H9 (cell line): ENCODE measurements around the gene MSLN. TPM values are rescaled to one million over a fixed set of nuclear protein-coding genes. Genes with fewer than 3 reads are reported as not detected.

Experiments used
- DNase-seq: peaks from one replicate; pipeline ENCODE4 v3.0.0-alpha.2; 2017
- H2AFZ ChIP-seq: one replicate; pipeline ENCODE4 v1.6.1; 2013; ENCODE audit warnings: mild to moderate bottlenecking, low read length, control low read depth, moderate library complexity
- H2AK5ac ChIP-seq: 2 replicates; pipeline ENCODE4 v1.6.1; 2013; ENCODE audit warnings: low read length, control low read depth, mixed read lengths; ENCODE audit not compliant: insufficient read length
- H2BK120ac ChIP-seq: one replicate; pipeline ENCODE4 v1.6.1; 2013; ENCODE audit warnings: low read depth, mild to moderate bottlenecking, low read length, control low read depth, inconsistent platforms; ENCODE audit not compliant: poor library complexity, severe bottlenecking
- H2BK12ac ChIP-seq: 2 replicates; pipeline ENCODE4 v1.6.1; 2013; ENCODE audit warnings: low read length, control low read depth, mixed read lengths, low read depth; ENCODE audit not compliant: insufficient read length
- H2BK15ac ChIP-seq: 2 replicates; pipeline ENCODE4 v1.6.1; 2013; ENCODE audit warnings: low read depth, low read length, control low read depth
- H2BK20ac ChIP-seq: one replicate; pipeline ENCODE4 v1.6.1; 2013; ENCODE audit warnings: low read depth, mild to moderate bottlenecking, low read length, control low read depth, inconsistent platforms; ENCODE audit not compliant: poor library complexity, severe bottlenecking
- H2BK5ac ChIP-seq: 2 replicates; pipeline ENCODE4 v1.6.1; 2013; ENCODE audit warnings: low read length, control low read depth, mixed read lengths; ENCODE audit not compliant: insufficient read length
- H3K14ac ChIP-seq: 2 replicates; pipeline ENCODE4 v1.6.1; 2013; ENCODE audit warnings: low read length, control low read depth; ENCODE audit not compliant: insufficient read depth
- H3K18ac ChIP-seq: 2 replicates; pipeline ENCODE4 v1.6.1; 2013; ENCODE audit warnings: low read depth, mild to moderate bottlenecking, mixed read lengths, low read length, control low read depth; ENCODE audit not compliant: insufficient read length
- H3K23ac ChIP-seq: 2 replicates; pipeline ENCODE4 v1.6.1; 2013; ENCODE audit warnings: low read length, control low read depth, mixed read lengths, low read depth; ENCODE audit not compliant: insufficient read length
- H3K23me2 ChIP-seq: 2 replicates; pipeline ENCODE4 v1.6.1; 2013; ENCODE audit warnings: low read depth, mild to moderate bottlenecking, mixed read lengths, low read length, control low read depth; ENCODE audit not compliant: insufficient read length, poor library complexity, severe bottlenecking
- H3K27ac ChIP-seq: 2 replicates; pipeline ENCODE4 v1.5.1; 2013; ENCODE audit warnings: low read length, control low read depth, mixed read lengths, low read depth; ENCODE audit not compliant: insufficient read length
- H3K27me3 ChIP-seq: 2 replicates; pipeline ENCODE4 v1.6.1; 2013; ENCODE audit warnings: low read length, control low read depth, inconsistent platforms; ENCODE audit not compliant: insufficient read depth
- H3K4ac ChIP-seq: 2 replicates; pipeline ENCODE4 v1.6.1; 2013; ENCODE audit warnings: low read depth, mild to moderate bottlenecking, control low read depth, inconsistent platforms, low read length, moderate library complexity
- H3K4me1 ChIP-seq: 2 replicates; pipeline ENCODE4 v1.6.1; 2013; ENCODE audit warnings: low read length, control low read depth, inconsistent platforms; ENCODE audit not compliant: insufficient read depth
- H3K4me2 ChIP-seq: 2 replicates; pipeline ENCODE4 v1.6.1; 2013; ENCODE audit warnings: low read length, control low read depth, mixed read lengths; ENCODE audit not compliant: insufficient read length, insufficient read depth
- H3K56ac ChIP-seq: 2 replicates; pipeline ENCODE4 v1.6.1; 2013; ENCODE audit warnings: low read depth, mild to moderate bottlenecking, mixed read lengths, low read length, control low read depth; ENCODE audit not compliant: insufficient read length
- H3K79me1 ChIP-seq: 2 replicates; pipeline ENCODE4 v1.6.1; 2013; ENCODE audit warnings: low read depth, mild to moderate bottlenecking, moderate library complexity, low read length, control low read depth, inconsistent platforms; ENCODE audit not compliant: insufficient read depth, poor library complexity, severe bottlenecking
- H3K79me2 ChIP-seq: 2 replicates; pipeline ENCODE4 v1.6.1; 2013; ENCODE audit warnings: low read length, control low read depth, inconsistent platforms; ENCODE audit not compliant: insufficient read depth
- H3K9ac ChIP-seq: 2 replicates; pipeline ENCODE4 v1.6.1; 2013; ENCODE audit warnings: low read length, control low read depth, mixed read lengths; ENCODE audit not compliant: insufficient read length; ENCODE audit errors: extremely low read depth
- H3K9me3 ChIP-seq: one replicate; pipeline ENCODE4 v1.6.1; 2013; ENCODE audit warnings: low read depth, low read length, inconsistent platforms; ENCODE audit not compliant: control insufficient read depth
- H3T11ph ChIP-seq: one replicate; pipeline ENCODE4 v1.6.1; 2013; ENCODE audit warnings: mild to moderate bottlenecking, low read length, control low read depth, inconsistent platforms
- H4K20me1 ChIP-seq: one replicate; pipeline ENCODE4 v1.6.1; 2013; ENCODE audit not compliant: control insufficient read depth, insufficient read length, insufficient read depth
- H4K5ac ChIP-seq: 2 replicates; pipeline ENCODE4 v1.6.1; 2013; ENCODE audit warnings: low read depth, mild to moderate bottlenecking, mixed read lengths, low read length, control low read depth; ENCODE audit not compliant: insufficient read length
- H4K8ac ChIP-seq: replicated peaks from 2 replicates; pipeline ENCODE4 v1.6.1; 2013; ENCODE audit warnings: low read length, control low read depth, mixed read lengths, low read depth; ENCODE audit not compliant: insufficient read length
- H4K91ac ChIP-seq: 2 replicates; pipeline ENCODE4 v1.6.1; 2013; ENCODE audit warnings: low read depth, mild to moderate bottlenecking, moderate library complexity, mixed read lengths, low read length, control low read depth; ENCODE audit not compliant: insufficient read length
- H3K27ac Mint-ChIP-seq, 3 experiments: 2 replicates in 2 of 3; 3 replicates in 1 of 3; pipeline ENCODE4 v1.8.0; 2020 to 2021; ENCODE audit warnings: mixed read lengths in 3 of 3, mild to moderate bottlenecking in 1 of 3, moderate library complexity in 1 of 3
- H3K27me3 Mint-ChIP-seq: 2 replicates; pipeline ENCODE4 v1.8.0; 2021; ENCODE audit warnings: low read depth, mild to moderate bottlenecking, moderate library complexity, mixed read lengths
- H3K36me3 Mint-ChIP-seq, 3 experiments: 2 replicates in 2 of 3; 3 replicates in 1 of 3; pipeline ENCODE4 v1.8.0; 2020 to 2021; ENCODE audit warnings: low read depth in 3 of 3, mixed read lengths in 3 of 3; ENCODE audit not compliant: insufficient read depth in 1 of 3
- H3K4me1 Mint-ChIP-seq, 2 experiments: 2 replicates each; pipeline ENCODE4 v1.8.0; 2020; ENCODE audit warnings: mixed read lengths in 2 of 2
- H3K4me3 Mint-ChIP-seq, 2 experiments: 2 replicates in 1 of 2; 3 replicates in 1 of 2; pipeline ENCODE4 v1.8.0; 2020 to 2021; ENCODE audit warnings: mild to moderate bottlenecking in 2 of 2, mixed read lengths in 2 of 2, moderate library complexity in 1 of 2
- H3K9me3 Mint-ChIP-seq, 2 experiments: 2 replicates in 1 of 2; 3 replicates in 1 of 2; pipeline ENCODE4 v1.8.0; 2020; ENCODE audit warnings: mild to moderate bottlenecking in 2 of 2, mixed read lengths in 2 of 2, moderate library complexity in 1 of 2
- CTCF ChIP-seq: fragments of 200-600 bp; sonication (generic); conservative IDR thresholded peaks from 3 replicates; pipeline ENCODE4 v1.8.0; 2021; ENCODE audit warnings: antibody characterized with exemption, mild to moderate bottlenecking
- WGBS: extraction: QIAGEN DNeasy Blood & Tissue Kit; methylation state at CpG from one replicate; pipeline ENCODE4 v1.1.7; 2013; ENCODE audit warnings: missing lambda C conversion rate, low lambda C conversion rate, mixed read lengths; ENCODE audit not compliant: insufficient read length; ENCODE audit errors: extremely low coverage; 5-methylcytosine and 5-hydroxymethylcytosine counted together
- total RNA-seq: library from RNA; stranded (reverse); gene quantifications from 2 replicates; pipeline ENCODE4 v1.2.1, GENCODE V29; 2021

MSLN gene
- total RNA-seq, 1 experiment from 2014 or later = 0.22 TPM

DNA sequence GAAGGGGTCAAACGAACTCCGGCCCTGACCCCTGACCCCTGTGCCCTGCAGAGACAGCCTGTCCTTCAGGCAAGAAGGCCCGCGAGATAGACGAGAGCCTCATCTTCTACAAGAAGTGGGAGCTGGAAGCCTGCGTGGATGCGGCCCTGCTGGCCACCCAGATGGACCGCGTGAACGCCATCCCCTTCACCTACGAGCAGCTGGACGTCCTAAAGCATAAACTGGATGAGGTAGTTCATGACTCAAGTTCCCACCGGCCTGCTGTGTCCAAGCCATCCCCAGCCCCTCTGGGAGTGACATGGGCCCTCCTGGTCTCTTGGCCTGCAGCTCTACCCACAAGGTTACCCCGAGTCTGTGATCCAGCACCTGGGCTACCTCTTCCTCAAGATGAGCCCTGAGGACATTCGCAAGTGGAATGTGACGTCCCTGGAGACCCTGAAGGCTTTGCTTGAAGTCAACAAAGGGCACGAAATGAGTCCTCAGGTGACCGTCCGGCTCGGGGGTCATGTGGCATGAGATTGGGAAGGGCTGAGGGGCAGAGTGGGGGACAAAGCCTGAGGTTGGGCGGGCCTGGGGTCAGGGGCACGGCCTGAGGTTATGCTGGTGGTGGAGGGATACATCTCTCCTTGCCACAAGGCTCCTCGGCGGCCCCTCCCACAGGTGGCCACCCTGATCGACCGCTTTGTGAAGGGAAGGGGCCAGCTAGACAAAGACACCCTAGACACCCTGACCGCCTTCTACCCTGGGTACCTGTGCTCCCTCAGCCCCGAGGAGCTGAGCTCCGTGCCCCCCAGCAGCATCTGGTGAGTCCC, 5.7 kb downstream of the MSLN start:
- WGBS = no CpG with 5 or more reads among the region's 29 CpGs
- Histone ChIP-seq H4K91ac (no peak overlapping the region), H2BK20ac (no peak overlapping the region)

More for the DNA sequence above, 5.7 kb downstream of the MSLN start:
- H3K9ac ChIP-seq = no peak overlapping the region
- no peaks in the 10 kb centered on the region for H3K79me1 ChIP-seq
- H3K27ac Mint-ChIP-seq = no peak overlapping the region
- TF ChIP-seq CTCF = no peak
- no peak for DNase-seq
- no peaks in the 10 kb centered on the region for H3K4me1 ChIP-seq
- H4K5ac ChIP-seq = no peak overlapping the region
- no peaks in the 10 kb centered on the region for H4K20me1 ChIP-seq
- H3T11ph ChIP-seq = no peak overlapping the region
- H3K36me3 Mint-ChIP-seq = no peaks in the 10 kb centered on the region
- no peak overlapping the region for H3K4me3 Mint-ChIP-seq
- no peak overlapping the region for H2AFZ ChIP-seq
- no peak overlapping the region for H3K18ac ChIP-seq
- H3K14ac ChIP-seq = no peak overlapping the region
- H2BK5ac ChIP-seq = no peak overlapping the region
- no peak overlapping the region for H4K8ac ChIP-seq
- H3K27ac ChIP-seq = no peak overlapping the region
- H2AK5ac ChIP-seq = no peak overlapping the region
- no peak overlapping the region for H2BK15ac ChIP-seq
- H2BK12ac ChIP-seq = no peak overlapping the region
- peaks cover 0 to 3% of the 10 kb centered on the region in 2 experiments; a peak in 1 of 4 replicates for H3K4me1 Mint-ChIP-seq
- H3K4me2 ChIP-seq = no peak overlapping the region
- H3K27me3 ChIP-seq = no peaks in the 10 kb centered on the region
- H2BK120ac ChIP-seq = no peak overlapping the region
- H3K79me2 ChIP-seq = no peaks in the 10 kb centered on the region
- no peak overlapping the region for H3K56ac ChIP-seq
- H3K4ac ChIP-seq = no peak overlapping the region
- H3K9me3 ChIP-seq = no peaks in the 10 kb centered on the region
- H3K23ac ChIP-seq = no peak overlapping the region
- H3K23me2 ChIP-seq = no peaks in the 10 kb centered on the region
- no peaks in the 10 kb centered on the region; a peak in 1 of 5 replicates for H3K9me3 Mint-ChIP-seq
- peaks cover 3% of the 10 kb centered on the region for H3K27me3 Mint-ChIP-seq
